Lower leg skin (tissue), 3 donors: ENCODE data around the gene EPHA4.

Experiments used
- POLR2A ChIP-seq, 2 donors: fragments of 450-650 bp; IDR thresholded peaks; one replicate each; pipeline ENCODE4 v1.6.1; 2016 to 2017; ENCODE audit warnings: antibody characterized with exemption in 2 of 2, mild to moderate bottlenecking in 1 of 2, moderate library complexity in 1 of 2
- TF ChIP-seq, protein P1 (sequence below), 3 donors: fragments of 450-650 bp; IDR thresholded peaks; one replicate each; pipeline ENCODE4 v1.5.1; 2016; ENCODE audit warnings: antibody characterized with exemption in 3 of 3, mild to moderate bottlenecking in 3 of 3, moderate library complexity in 2 of 3

DNA sequence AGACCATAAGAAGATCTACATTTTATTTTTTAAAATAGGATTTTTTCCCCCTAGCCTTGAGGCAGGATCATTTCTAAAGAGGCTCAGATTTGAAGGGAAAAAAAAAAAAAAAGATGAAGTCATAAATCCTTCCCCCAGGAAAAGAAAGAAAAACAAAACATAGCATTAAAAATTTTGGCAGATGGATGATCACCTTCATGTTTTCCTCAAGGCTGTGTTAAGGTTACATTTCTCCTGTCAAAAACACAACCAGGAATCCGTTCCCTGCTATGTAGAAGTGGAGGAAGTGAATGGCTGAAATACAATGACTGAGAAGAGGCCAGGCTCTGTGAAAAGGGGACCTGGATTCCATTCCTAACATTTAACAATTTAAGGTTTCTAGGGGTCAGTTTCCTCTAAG, 56.2 kb downstream of the EPHA4 start:
- TF ChIP-seq, protein P1, sequence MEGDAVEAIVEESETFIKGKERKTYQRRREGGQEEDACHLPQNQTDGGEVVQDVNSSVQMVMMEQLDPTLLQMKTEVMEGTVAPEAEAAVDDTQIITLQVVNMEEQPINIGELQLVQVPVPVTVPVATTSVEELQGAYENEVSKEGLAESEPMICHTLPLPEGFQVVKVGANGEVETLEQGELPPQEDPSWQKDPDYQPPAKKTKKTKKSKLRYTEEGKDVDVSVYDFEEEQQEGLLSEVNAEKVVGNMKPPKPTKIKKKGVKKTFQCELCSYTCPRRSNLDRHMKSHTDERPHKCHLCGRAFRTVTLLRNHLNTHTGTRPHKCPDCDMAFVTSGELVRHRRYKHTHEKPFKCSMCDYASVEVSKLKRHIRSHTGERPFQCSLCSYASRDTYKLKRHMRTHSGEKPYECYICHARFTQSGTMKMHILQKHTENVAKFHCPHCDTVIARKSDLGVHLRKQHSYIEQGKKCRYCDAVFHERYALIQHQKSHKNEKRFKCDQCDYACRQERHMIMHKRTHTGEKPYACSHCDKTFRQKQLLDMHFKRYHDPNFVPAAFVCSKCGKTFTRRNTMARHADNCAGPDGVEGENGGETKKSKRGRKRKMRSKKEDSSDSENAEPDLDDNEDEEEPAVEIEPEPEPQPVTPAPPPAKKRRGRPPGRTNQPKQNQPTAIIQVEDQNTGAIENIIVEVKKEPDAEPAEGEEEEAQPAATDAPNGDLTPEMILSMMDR (IDR thresholded peaks at IDR 0.05), result no peak
- no peak for TF ChIP-seq POLR2A (IDR thresholded peaks at IDR 0.05)
